Prostate gland (tissue), 2 donors: ENCODE measurements around the gene GLRA3. TPM values are rescaled to one million over a fixed set of nuclear protein-coding genes. Genes with fewer than 3 reads are reported as not detected.

Source experiments
- DNase-seq: peaks from one replicate; pipeline ENCODE4 v3.0.0-alpha.2; 2019; ENCODE audit warnings: low spot score
- H3K27ac ChIP-seq, 2 donors: fragments of 200-600 bp; sonication (generic); 2 replicates each; pipeline ENCODE4 v1.5.1; 2017 to 2019
- H3K27me3 ChIP-seq: fragments of 200-600 bp; sonication (generic); replicated peaks from 2 replicates; pipeline ENCODE4 v1.5.1; 2019; ENCODE audit not compliant: insufficient read depth
- H3K36me3 ChIP-seq, 2 donors: fragments of 200-600 bp; sonication (generic); 1 replicate in 1 of 2; 2 replicates in 1 of 2; pipeline versions ENCODE4 v1.5.1 to v1.8.1; 2017 to 2019
- H3K4me1 ChIP-seq: fragments of 200-600 bp; sonication (generic); replicated peaks from 2 replicates; pipeline ENCODE4 v1.5.1; 2019
- H3K4me3 ChIP-seq, 2 donors: fragments of 200-600 bp; sonication (generic); 2 replicates each; pipeline ENCODE4 v1.5.1; 2017 to 2019
- H3K9me3 ChIP-seq: fragments of 200-600 bp; sonication (generic); 2 replicates; pipeline ENCODE4 v1.5.1; 2017
- CTCF ChIP-seq, 4 experiments: fragments of 200-600 bp in 2 of 4; fragments of 450-650 bp in 2 of 4; sonication (generic) in 2 of 4; IDR thresholded peaks; 1 replicate in 3 of 4; 2 replicates in 1 of 4; pipeline ENCODE4 v1.5.1; 2016 to 2019; ENCODE audit warnings: antibody characterized with exemption in 4 of 4, mild to moderate bottlenecking in 2 of 4, moderate library complexity in 2 of 4
- POLR2A ChIP-seq: fragments of 450-650 bp; IDR thresholded peaks from one replicate; pipeline ENCODE4 v1.6.1; 2016; ENCODE audit warnings: antibody characterized with exemption, mild to moderate bottlenecking
- POLR2AphosphoS5 ChIP-seq: sonication (generic); formaldehyde crosslinking; IDR thresholded peaks from one replicate; pipeline ENCODE4 v1.6.1; 2017; ENCODE audit warnings: antibody characterized with exemption
- WGBS: methylation state at CpG from one replicate; pipeline ENCODE4 v1.1.5; 2018; 5-methylcytosine and 5-hydroxymethylcytosine counted together
- intact Hi-C: fragments of 100-400 bp; cut with DNase I; formaldehyde crosslinking; loops from one replicate; pipeline ENCODE4 v1.14.2; 2022
- total RNA-seq, 2 donors: library from RNA; depleted of rRNA; stranded (reverse); fragments of >200 nt; gene quantifications; one replicate each; pipeline ENCODE4 v1.1.0, GENCODE V29; 2016

Gene GLRA3
- total RNA-seq, 2 donors from 2014 or later = 0.17 TPM; not detected in 1

DNA sequence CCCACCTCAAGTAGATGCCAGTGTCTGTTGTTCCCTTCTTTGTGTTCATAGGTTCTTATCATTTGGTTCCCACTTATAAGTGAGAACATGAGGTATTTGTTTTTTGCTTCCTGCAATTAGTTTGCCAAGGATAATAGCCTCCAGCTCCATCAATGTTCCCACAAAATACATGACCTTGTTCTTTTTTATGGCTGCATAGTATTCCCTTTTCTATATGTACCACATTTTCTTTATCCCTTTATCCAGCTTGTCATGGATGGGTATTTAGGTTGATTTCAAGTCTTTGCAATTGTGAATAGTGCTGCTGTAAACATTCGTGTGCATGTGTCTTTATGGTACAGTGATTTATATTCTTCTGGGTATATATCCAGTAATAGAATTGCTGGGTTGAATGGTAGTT is 138.4 kb downstream of the GLRA3 start:
- intact Hi-C loops = no loop called here
- TF ChIP-seq POLR2AphosphoS5 (no peak), CTCF (IDR thresholded peaks at IDR 0.05) (no peak), POLR2A (no peak)
- WGBS = 91% methylated on average over 1 of the region's 1 CpG
- no peaks in the 10 kb centered on the region for H3K36me3 ChIP-seq
- H3K27ac ChIP-seq = no peak overlapping the region
- no peak overlapping the region for H3K4me3 ChIP-seq
- DNase-seq = no peak
- H3K27me3 ChIP-seq = no peaks in the 10 kb centered on the region
- no peaks in the 10 kb centered on the region for H3K9me3 ChIP-seq
- H3K4me1 ChIP-seq = no peaks in the 10 kb centered on the region

GRCh38 chr4:174689618-174690017 is 139.4 kb downstream of the GLRA3 start:
- TF ChIP-seq POLR2AphosphoS5 = no peak
- no peak for TF ChIP-seq POLR2A
- TF ChIP-seq CTCF (IDR thresholded peaks at IDR 0.05) = no peak
- intact Hi-C loops = no loop called here
- 65% methylated on average over 4 of the region's 4 CpGs for WGBS

GRCh38 chr4:174686826-174687225 is 142.2 kb downstream of the GLRA3 start:
- intact Hi-C loops = no loop called here
- TF ChIP-seq POLR2AphosphoS5 (no peak), POLR2A (no peak), CTCF (IDR thresholded peaks at IDR 0.05) (no peak)
- Histone ChIP-seq H3K27ac (no peak overlapping the region), H3K9me3 (no peaks in the 10 kb centered on the region), H3K4me3 (no peak overlapping the region), H3K36me3 (no peaks in the 10 kb centered on the region), H3K27me3 (no peaks in the 10 kb centered on the region), H3K4me1 (no peaks in the 10 kb centered on the region)
- no peak for DNase-seq

More at GRCh38 chr4:174689618-174690017, 139.4 kb downstream of the GLRA3 start:
- Histone ChIP-seq H3K36me3 (no peaks in the 10 kb centered on the region), H3K4me1 (no peaks in the 10 kb centered on the region), H3K9me3 (no peaks in the 10 kb centered on the region), H3K4me3 (no peak overlapping the region), H3K27me3 (no peaks in the 10 kb centered on the region), H3K27ac (no peak overlapping the region)
- DNase-seq = no peak

- no peak overlapping the region for H3K4me3 ChIP-seq
- TF ChIP-seq POLR2AphosphoS5 = no peak
- no peak for TF ChIP-seq CTCF (IDR thresholded peaks at IDR 0.05)
- no peak for TF ChIP-seq POLR2A
- H3K9me3 ChIP-seq = no peaks in the 10 kb centered on the region
- WGBS = 79% methylated on average over 4 of the region's 4 CpGs
- intact Hi-C loops = no loop called here
- H3K4me1 ChIP-seq = no peaks in the 10 kb centered on the region
- H3K27me3 ChIP-seq = no peaks in the 10 kb centered on the region
- no peaks in the 10 kb centered on the region for H3K36me3 ChIP-seq
- no peak for DNase-seq
- H3K27ac ChIP-seq = no peak overlapping the region
Measured at GRCh38 chr4:174681723-174682300, 147.2 kb downstream of the GLRA3 start.

GRCh38 chr4:174674305-174674840 is 154.7 kb downstream of the GLRA3 start:
- Histone ChIP-seq H3K36me3 (no peaks in the 10 kb centered on the region), H3K4me1 (no peaks in the 10 kb centered on the region), H3K4me3 (no peak overlapping the region), H3K27ac (no peak overlapping the region), H3K27me3 (no peaks in the 10 kb centered on the region), H3K9me3 (no peaks in the 10 kb centered on the region)
- intact Hi-C loops = no loop called here
- no peak for DNase-seq
- WGBS = 76% methylated on average over 1 of the region's 1 CpG
- no peak for TF ChIP-seq POLR2A
- TF ChIP-seq POLR2AphosphoS5 = no peak
- TF ChIP-seq CTCF (IDR thresholded peaks at IDR 0.05) = no peak
